HG03025 (cell line): ENCODE data around the gene ACAD9.

Source experiments
- ATAC-seq: cut with Tn5 transposase; IDR thresholded peaks from one replicate; pipeline ENCODE4 v1.9.1; 2021; ENCODE audit warnings: mild to moderate bottlenecking, moderate library complexity; ENCODE audit not compliant: unreplicated experiment, low FRiP score

ACAD9 gene

GRCh38 chr3:128932516-128933212, 53.2 kb downstream of the ACAD9 start:
- no peak for ATAC-seq

GRCh38 chr3:128933213-128933921, 53.9 kb downstream of the ACAD9 start:
- no peak for ATAC-seq

GRCh38 chr3:128933922-128934253, 54.5 kb downstream of the ACAD9 start:
- ATAC-seq, result no peak

GRCh38 chr3:128935922-128936321, 56.5 kb downstream of the ACAD9 start:
- no peak for ATAC-seq

GRCh38 chr3:128936341-128936740, 56.9 kb downstream of the ACAD9 start:
- no peak for ATAC-seq

GRCh38 chr3:128940252-128940651, 60.8 kb downstream of the ACAD9 start:
- ATAC-seq, result no peak

- no peak for ATAC-seq
These were observed 62.9 kb downstream of the ACAD9 start for GRCh38 chr3:128942161-128942952.

- ATAC-seq, result no peak
These were observed 65.8 kb downstream of the ACAD9 start for GRCh38 chr3:128945041-128945877.

- ATAC-seq, result no peak
These were observed 66.4 kb downstream of the ACAD9 start for GRCh38 chr3:128945878-128946175.

GRCh38 chr3:128946411-128946810, 67.0 kb downstream of the ACAD9 start:
- no peak for ATAC-seq

GRCh38 chr3:128949158-128949557, 69.7 kb downstream of the ACAD9 start:
- no peak for ATAC-seq

- no peak for ATAC-seq
These were observed 71.0 kb downstream of the ACAD9 start for GRCh38 chr3:128950223-128950938.

- ATAC-seq, result no peak
These were observed 77.0 kb downstream of the ACAD9 start for GRCh38 chr3:128956440-128956839.
